Testis (tissue), 3 donors: Measurements from ENCODE around the gene RERE. TPM values are rescaled to one million over a fixed set of nuclear protein-coding genes. Genes with fewer than 3 reads are reported as not detected.

ENCODE experiments used
- DNase-seq: peaks from one replicate; pipeline ENCODE4 v3.0.0-alpha.2; 2019
- H3K27ac ChIP-seq, 2 donors: fragments of 200-600 bp; sonication (generic); one replicate each; pipeline ENCODE4 v1.5.1; 2019
- H3K27me3 ChIP-seq: fragments of 200-600 bp; sonication (generic); one replicate; pipeline ENCODE4 v1.5.1; 2019
- H3K36me3 ChIP-seq: fragments of 200-600 bp; sonication (generic); one replicate; pipeline ENCODE4 v1.5.1; 2017; ENCODE audit warnings: low read depth; ENCODE audit errors: missing control alignments
- H3K4me1 ChIP-seq: fragments of 200-600 bp; sonication (generic); one replicate; pipeline ENCODE4 v1.5.1; 2019
- H3K4me3 ChIP-seq, 2 donors: fragments of 200-600 bp; sonication (generic); one replicate each; pipeline ENCODE4 v1.5.1; 2017 to 2019
- H3K9me3 ChIP-seq: fragments of 200-600 bp; sonication (generic); one replicate; pipeline ENCODE4 v1.5.1; 2017
- CTCF ChIP-seq, 3 experiments: fragments of 450-650 bp in 2 of 3; fragments of 200-600 bp in 1 of 3; sonication (generic) in 1 of 3; IDR thresholded peaks; one replicate each; pipeline ENCODE4 v1.5.1; 2016 to 2019; ENCODE audit warnings: antibody characterized with exemption in 3 of 3, mild to moderate bottlenecking in 2 of 3, moderate library complexity in 1 of 3
- POLR2A ChIP-seq: fragments of 450-650 bp; IDR thresholded peaks from one replicate; pipeline ENCODE4 v1.6.1; 2017; ENCODE audit warnings: antibody characterized with exemption, mild to moderate bottlenecking, moderate library complexity
- WGBS, 2 donors: methylation state at CpG; one replicate each; pipeline ENCODE4 v1.1.5; 2018; 5-methylcytosine and 5-hydroxymethylcytosine counted together
- intact Hi-C: fragments of 100-400 bp; cut with DNase I; formaldehyde crosslinking; loops from one replicate; pipeline ENCODE4 v1.15.1; 2023; ENCODE audit warnings: low total_unique reads
- polyA plus RNA-seq: library from polyadenylated mRNA; stranded (reverse); fragments of 350-450 nt; fragmentation: Illumina TruSeq; extraction: RNeasy Lipid Tissue Mini Kit (QIAGEN cat#74804); gene quantifications from one replicate; pipeline ENCODE4 v1.2.3, GENCODE V29; 2014; ENCODE audit warnings: low read depth, low replicate concordance; ENCODE audit not compliant: insufficient read depth
- total RNA-seq, 2 donors: library from RNA; depleted of rRNA; stranded (reverse); fragments of >200 nt; gene quantifications; one replicate each; pipeline ENCODE4 v1.2.3, GENCODE V29; 2016

Gene RERE
- total and polyA plus RNA-seq, 3 donors from 2014 or later = 90.8 to 229 (median 203) TPM

- Histone ChIP-seq H3K27me3 (no peaks in the 10 kb centered on the region), H3K27ac (no peak overlapping the region), H3K4me3 (no peak overlapping the region), H3K36me3 (no peaks in the 10 kb centered on the region), H3K9me3 (no peaks in the 10 kb centered on the region), H3K4me1 (peaks cover under 1% of the 10 kb centered on the region)
- intact Hi-C loops = no loop called here
- TF ChIP-seq CTCF (IDR thresholded peaks at IDR 0.05) (no peak), POLR2A (no peak)
- DNase-seq = no peak
- WGBS, 2 donors = 85 to 88% methylated on average over 6 of the region's 6 CpGs
These were observed 171.3 kb downstream of the RERE start for GRCh38 chr1:8646189-8646588.

GRCh38 chr1:8643542-8644536 lies 173.6 kb downstream of the RERE start:
- H3K4me3 ChIP-seq = no peak overlapping the region
- TF ChIP-seq POLR2A (no peak), CTCF (IDR thresholded peaks at IDR 0.05) (no peak)
- H3K27me3 ChIP-seq = no peaks in the 10 kb centered on the region
- H3K36me3 ChIP-seq = no peaks in the 10 kb centered on the region
- H3K27ac ChIP-seq = no peak overlapping the region
- intact Hi-C loops = no loop called here
- WGBS, 2 donors = 86 to 96% methylated on average over 6 of the region's 6 CpGs
- no peaks in the 10 kb centered on the region for H3K9me3 ChIP-seq
- DNase-seq = no peak
- H3K4me1 ChIP-seq = no peaks in the 10 kb centered on the region

- Histone ChIP-seq H3K27ac (no peak overlapping the region), H3K27me3 (no peaks in the 10 kb centered on the region), H3K4me3 (no peak overlapping the region), H3K4me1 (no peaks in the 10 kb centered on the region), H3K36me3 (no peaks in the 10 kb centered on the region), H3K9me3 (no peaks in the 10 kb centered on the region)
- DNase-seq = no peak
- TF ChIP-seq CTCF (IDR thresholded peaks at IDR 0.05) = no peak
- TF ChIP-seq POLR2A = no peak
- intact Hi-C loops = no loop called here
- WGBS, 2 donors = 97% methylated on average over 2 of the region's 2 CpGs
These were observed 175.3 kb downstream of the RERE start for GRCh38 chr1:8642114-8642513.

- no peaks in the 10 kb centered on the region for H3K4me1 ChIP-seq
- WGBS, 2 donors = 68 to 69% methylated on average over 3 of the region's 3 CpGs
- TF ChIP-seq POLR2A (no peak), CTCF (IDR thresholded peaks at IDR 0.05) (no peak)
These were observed 176.0 kb downstream of the RERE start for GRCh38 chr1:8641377-8641997.

More at GRCh38 chr1:8641377-8641997, 176.0 kb downstream of the RERE start:
- no peak for DNase-seq
- Histone ChIP-seq H3K36me3 (no peaks in the 10 kb centered on the region), H3K4me3 (no peak overlapping the region), H3K9me3 (no peaks in the 10 kb centered on the region), H3K27me3 (no peaks in the 10 kb centered on the region), H3K27ac (no peak overlapping the region)
- intact Hi-C loops = no loop called here
